H9 (cell line): ENCODE results near the gene TMEM176B. TPM values are rescaled to one million over a fixed set of nuclear protein-coding genes. Genes with fewer than 3 reads are reported as not detected.

ENCODE experiments used
- DNase-seq: peaks from one replicate; pipeline ENCODE4 v3.0.0-alpha.2; 2017
- H2AFZ ChIP-seq: one replicate; pipeline ENCODE4 v1.6.1; 2013; ENCODE audit warnings: mild to moderate bottlenecking, low read length, control low read depth, moderate library complexity
- H2AK5ac ChIP-seq: 2 replicates; pipeline ENCODE4 v1.6.1; 2013; ENCODE audit warnings: low read length, control low read depth, mixed read lengths; ENCODE audit not compliant: insufficient read length
- H2BK120ac ChIP-seq: one replicate; pipeline ENCODE4 v1.6.1; 2013; ENCODE audit warnings: low read depth, mild to moderate bottlenecking, low read length, control low read depth, inconsistent platforms; ENCODE audit not compliant: poor library complexity, severe bottlenecking
- H2BK12ac ChIP-seq: 2 replicates; pipeline ENCODE4 v1.6.1; 2013; ENCODE audit warnings: low read length, control low read depth, mixed read lengths, low read depth; ENCODE audit not compliant: insufficient read length
- H2BK15ac ChIP-seq: 2 replicates; pipeline ENCODE4 v1.6.1; 2013; ENCODE audit warnings: low read depth, low read length, control low read depth
- H2BK20ac ChIP-seq: one replicate; pipeline ENCODE4 v1.6.1; 2013; ENCODE audit warnings: low read depth, mild to moderate bottlenecking, low read length, control low read depth, inconsistent platforms; ENCODE audit not compliant: poor library complexity, severe bottlenecking
- H2BK5ac ChIP-seq: 2 replicates; pipeline ENCODE4 v1.6.1; 2013; ENCODE audit warnings: low read length, control low read depth, mixed read lengths; ENCODE audit not compliant: insufficient read length
- H3K14ac ChIP-seq: 2 replicates; pipeline ENCODE4 v1.6.1; 2013; ENCODE audit warnings: low read length, control low read depth; ENCODE audit not compliant: insufficient read depth
- H3K18ac ChIP-seq: 2 replicates; pipeline ENCODE4 v1.6.1; 2013; ENCODE audit warnings: low read depth, mild to moderate bottlenecking, mixed read lengths, low read length, control low read depth; ENCODE audit not compliant: insufficient read length
- H3K23ac ChIP-seq: 2 replicates; pipeline ENCODE4 v1.6.1; 2013; ENCODE audit warnings: low read length, control low read depth, mixed read lengths, low read depth; ENCODE audit not compliant: insufficient read length
- H3K23me2 ChIP-seq: 2 replicates; pipeline ENCODE4 v1.6.1; 2013; ENCODE audit warnings: low read depth, mild to moderate bottlenecking, mixed read lengths, low read length, control low read depth; ENCODE audit not compliant: insufficient read length, poor library complexity, severe bottlenecking
- H3K27ac ChIP-seq: 2 replicates; pipeline ENCODE4 v1.5.1; 2013; ENCODE audit warnings: low read length, control low read depth, mixed read lengths, low read depth; ENCODE audit not compliant: insufficient read length
- H3K27me3 ChIP-seq: 2 replicates; pipeline ENCODE4 v1.6.1; 2013; ENCODE audit warnings: low read length, control low read depth, inconsistent platforms; ENCODE audit not compliant: insufficient read depth
- H3K4ac ChIP-seq: 2 replicates; pipeline ENCODE4 v1.6.1; 2013; ENCODE audit warnings: low read depth, mild to moderate bottlenecking, control low read depth, inconsistent platforms, low read length, moderate library complexity
- H3K4me1 ChIP-seq: 2 replicates; pipeline ENCODE4 v1.6.1; 2013; ENCODE audit warnings: low read length, control low read depth, inconsistent platforms; ENCODE audit not compliant: insufficient read depth
- H3K4me2 ChIP-seq: 2 replicates; pipeline ENCODE4 v1.6.1; 2013; ENCODE audit warnings: low read length, control low read depth, mixed read lengths; ENCODE audit not compliant: insufficient read length, insufficient read depth
- H3K56ac ChIP-seq: 2 replicates; pipeline ENCODE4 v1.6.1; 2013; ENCODE audit warnings: low read depth, mild to moderate bottlenecking, mixed read lengths, low read length, control low read depth; ENCODE audit not compliant: insufficient read length
- H3K79me1 ChIP-seq: 2 replicates; pipeline ENCODE4 v1.6.1; 2013; ENCODE audit warnings: low read depth, mild to moderate bottlenecking, moderate library complexity, low read length, control low read depth, inconsistent platforms; ENCODE audit not compliant: insufficient read depth, poor library complexity, severe bottlenecking
- H3K79me2 ChIP-seq: 2 replicates; pipeline ENCODE4 v1.6.1; 2013; ENCODE audit warnings: low read length, control low read depth, inconsistent platforms; ENCODE audit not compliant: insufficient read depth
- H3K9ac ChIP-seq: 2 replicates; pipeline ENCODE4 v1.6.1; 2013; ENCODE audit warnings: low read length, control low read depth, mixed read lengths; ENCODE audit not compliant: insufficient read length; ENCODE audit errors: extremely low read depth
- H3K9me3 ChIP-seq: one replicate; pipeline ENCODE4 v1.6.1; 2013; ENCODE audit warnings: low read depth, low read length, inconsistent platforms; ENCODE audit not compliant: control insufficient read depth
- H3T11ph ChIP-seq: one replicate; pipeline ENCODE4 v1.6.1; 2013; ENCODE audit warnings: mild to moderate bottlenecking, low read length, control low read depth, inconsistent platforms
- H4K20me1 ChIP-seq: one replicate; pipeline ENCODE4 v1.6.1; 2013; ENCODE audit not compliant: control insufficient read depth, insufficient read length, insufficient read depth
- H4K5ac ChIP-seq: 2 replicates; pipeline ENCODE4 v1.6.1; 2013; ENCODE audit warnings: low read depth, mild to moderate bottlenecking, mixed read lengths, low read length, control low read depth; ENCODE audit not compliant: insufficient read length
- H4K8ac ChIP-seq: replicated peaks from 2 replicates; pipeline ENCODE4 v1.6.1; 2013; ENCODE audit warnings: low read length, control low read depth, mixed read lengths, low read depth; ENCODE audit not compliant: insufficient read length
- H4K91ac ChIP-seq: 2 replicates; pipeline ENCODE4 v1.6.1; 2013; ENCODE audit warnings: low read depth, mild to moderate bottlenecking, moderate library complexity, mixed read lengths, low read length, control low read depth; ENCODE audit not compliant: insufficient read length
- H3K27ac Mint-ChIP-seq, 3 experiments: 2 replicates in 2 of 3; 3 replicates in 1 of 3; pipeline ENCODE4 v1.8.0; 2020 to 2021; ENCODE audit warnings: mixed read lengths in 3 of 3, mild to moderate bottlenecking in 1 of 3, moderate library complexity in 1 of 3
- H3K27me3 Mint-ChIP-seq: 2 replicates; pipeline ENCODE4 v1.8.0; 2021; ENCODE audit warnings: low read depth, mild to moderate bottlenecking, moderate library complexity, mixed read lengths
- H3K36me3 Mint-ChIP-seq, 3 experiments: 2 replicates in 2 of 3; 3 replicates in 1 of 3; pipeline ENCODE4 v1.8.0; 2020 to 2021; ENCODE audit warnings: low read depth in 3 of 3, mixed read lengths in 3 of 3; ENCODE audit not compliant: insufficient read depth in 1 of 3
- H3K4me1 Mint-ChIP-seq, 2 experiments: 2 replicates each; pipeline ENCODE4 v1.8.0; 2020; ENCODE audit warnings: mixed read lengths in 2 of 2
- H3K4me3 Mint-ChIP-seq, 2 experiments: 2 replicates in 1 of 2; 3 replicates in 1 of 2; pipeline ENCODE4 v1.8.0; 2020 to 2021; ENCODE audit warnings: mild to moderate bottlenecking in 2 of 2, mixed read lengths in 2 of 2, moderate library complexity in 1 of 2
- H3K9me3 Mint-ChIP-seq, 2 experiments: 2 replicates in 1 of 2; 3 replicates in 1 of 2; pipeline ENCODE4 v1.8.0; 2020; ENCODE audit warnings: mild to moderate bottlenecking in 2 of 2, mixed read lengths in 2 of 2, moderate library complexity in 1 of 2
- CTCF ChIP-seq: fragments of 200-600 bp; sonication (generic); conservative IDR thresholded peaks from 3 replicates; pipeline ENCODE4 v1.8.0; 2021; ENCODE audit warnings: antibody characterized with exemption, mild to moderate bottlenecking
- WGBS: extraction: QIAGEN DNeasy Blood & Tissue Kit; methylation state at CpG from one replicate; pipeline ENCODE4 v1.1.7; 2013; ENCODE audit warnings: missing lambda C conversion rate, low lambda C conversion rate, mixed read lengths; ENCODE audit not compliant: insufficient read length; ENCODE audit errors: extremely low coverage; 5-methylcytosine and 5-hydroxymethylcytosine counted together
- total RNA-seq: library from RNA; stranded (reverse); gene quantifications from 2 replicates; pipeline ENCODE4 v1.2.1, GENCODE V29; 2021

TMEM176B gene
- total RNA-seq, 1 experiment from 2014 or later, result 0.85 TPM

- Histone ChIP-seq H3T11ph (no peak overlapping the region), H3K4me2 (no peak overlapping the region), H4K5ac (no peak overlapping the region), H3K9ac (no peak overlapping the region), H2AK5ac (no peak overlapping the region), H2BK5ac (no peak overlapping the region), H2BK12ac (no peak overlapping the region), H3K27ac (no peak overlapping the region), H3K23ac (no peak overlapping the region), H2BK15ac (no peak overlapping the region), H2BK20ac (no peak overlapping the region), H3K18ac (no peak overlapping the region), H3K56ac (no peak overlapping the region), H3K23me2 (no peaks in the 10 kb centered on the region), H4K20me1 (no peaks in the 10 kb centered on the region), H3K14ac (no peak overlapping the region; the same call in 1 of the 2 replicates), H3K27me3 (no peaks in the 10 kb centered on the region), H3K79me1 (no peaks in the 10 kb centered on the region), H4K91ac (no peak overlapping the region), H3K4me1 (no peaks in the 10 kb centered on the region), H2AFZ (no peak overlapping the region), H3K4ac (no peak overlapping the region), H3K9me3 (no peaks in the 10 kb centered on the region), H4K8ac (no peak overlapping the region), H2BK120ac (no peak overlapping the region), H3K79me2 (no peaks in the 10 kb centered on the region)
- no CpG with 5 or more reads among the region's 4 CpGs for WGBS
- no peak for TF ChIP-seq CTCF
- no peak overlapping the region for H3K27ac Mint-ChIP-seq
- H3K4me3 Mint-ChIP-seq, result no peak overlapping the region
- no peaks in the 10 kb centered on the region for H3K36me3 Mint-ChIP-seq
- no peak for DNase-seq
- no peaks in the 10 kb centered on the region for H3K9me3 Mint-ChIP-seq
- H3K4me1 Mint-ChIP-seq, result no peaks in the 10 kb centered on the region
- peaks cover 40% of the 10 kb centered on the region for H3K27me3 Mint-ChIP-seq
These were observed 42.6 kb upstream of the TMEM176B start for GRCh38 chr7:150842716-150843115.
